A673 (cell line): Measurements from ENCODE around the gene PLA2G5. TPM values are rescaled to one million over a fixed set of nuclear protein-coding genes. Genes with fewer than 3 reads are reported as not detected.

Source experiments
- BruUV-seq: library from RNA; stranded (reverse); fragments of 400-500 nt; replicated peaks from 2 replicates; lab custom pipeline; 2021; lab: Mats Ljungman, UMichigan
- CTCF ChIA-PET: fragments of 300-600 bp; sonication (Branson Sonifier 250); formaldehyde crosslinking; loops from one replicate; lab custom pipeline; 2022; ENCODE audit warnings: antibody characterized with exemption; lab: Charles Lee
- POLR2A ChIA-PET: fragments of 300-600 bp; sonication (Branson Sonifier 250); formaldehyde crosslinking; loops from one replicate; lab custom pipeline; 2022; ENCODE audit warnings: antibody characterized with exemption; ENCODE audit not compliant: low non-redundant PET; lab: Charles Lee
- DNase-seq: peaks from one replicate; pipeline ENCODE4 v3.0.0-alpha.2; 2015; ENCODE audit warnings: low spot score
- H3K27ac ChIP-seq: fragments of 200-600 bp; sonication (generic); 2 replicates; pipeline ENCODE4 v1.5.1; 2016; ENCODE audit warnings: mixed run types, low read depth, mild to moderate bottlenecking, mixed read lengths, antibody characterized with exemption, low read length; ENCODE audit not compliant: poor library complexity, severe bottlenecking
- H3K27me3 ChIP-seq: fragments of 200-600 bp; sonication (generic); replicated peaks from 2 replicates; pipeline ENCODE4 v1.6.1; 2017; ENCODE audit warnings: mixed run types, low read depth, mild to moderate bottlenecking, mixed read lengths, antibody characterized with exemption, low read length; ENCODE audit not compliant: insufficient read depth, poor library complexity
- H3K36me3 ChIP-seq: fragments of 200-600 bp; sonication (generic); 2 replicates; pipeline ENCODE4 v1.6.1; 2016; ENCODE audit warnings: mixed run types, mild to moderate bottlenecking, mixed read lengths, antibody characterized with exemption, low read length; ENCODE audit not compliant: insufficient read depth, poor library complexity, severe bottlenecking
- H3K4me1 ChIP-seq: fragments of 200-600 bp; sonication (generic); 2 replicates; pipeline ENCODE4 v1.6.1; 2017; ENCODE audit warnings: mixed run types, mild to moderate bottlenecking, mixed read lengths, antibody characterized with exemption, low read length; ENCODE audit not compliant: insufficient read depth, poor library complexity, severe bottlenecking
- H3K4me3 ChIP-seq: fragments of 200-600 bp; sonication (generic); 2 replicates; pipeline ENCODE4 v1.5.1; 2016; ENCODE audit warnings: low read depth, mixed run types, mild to moderate bottlenecking, mixed read lengths, low read length; ENCODE audit not compliant: poor library complexity, severe bottlenecking
- H3K9me3 ChIP-seq: fragments of 200-600 bp; sonication (generic); 2 replicates; pipeline ENCODE4 v1.6.1; 2016; ENCODE audit warnings: mixed run types, low read depth, mild to moderate bottlenecking, mixed read lengths, antibody characterized with exemption, low read length; ENCODE audit not compliant: poor library complexity, severe bottlenecking
- EZH2 ChIP-seq: fragments of 200-600 bp; sonication (generic); IDR thresholded peaks from 2 replicates; pipeline ENCODE4 v1.6.1; 2017; ENCODE audit warnings: borderline replicate concordance, low read depth, mild to moderate bottlenecking, mixed read lengths, antibody characterized with exemption, low read length; ENCODE audit not compliant: poor library complexity, severe bottlenecking
- intact Hi-C: fragments of 100-400 bp; cut with micrococcal nuclease; formaldehyde crosslinking; loops from one replicate; pipeline ENCODE4 v1.10.0; 2022; ENCODE audit not compliant: unreplicated experiment
- total RNA-seq: library from RNA; stranded (reverse); gene quantifications from 2 replicates; pipeline ENCODE4 v1.2.3, GENCODE V29; 2021
- TF ChIP-seq, protein P1 (sequence below): fragments of 300-800, 200-600 bp; sonication (generic); conservative IDR thresholded peaks from 2 replicates; pipeline ENCODE4 v1.5.1; 2017; ENCODE audit warnings: low read depth, mild to moderate bottlenecking, antibody characterized with exemption, low read length, moderate library complexity, mixed read lengths

PLA2G5 gene
- total RNA-seq, 1 experiment from 2014 or later, result not detected

DNA sequence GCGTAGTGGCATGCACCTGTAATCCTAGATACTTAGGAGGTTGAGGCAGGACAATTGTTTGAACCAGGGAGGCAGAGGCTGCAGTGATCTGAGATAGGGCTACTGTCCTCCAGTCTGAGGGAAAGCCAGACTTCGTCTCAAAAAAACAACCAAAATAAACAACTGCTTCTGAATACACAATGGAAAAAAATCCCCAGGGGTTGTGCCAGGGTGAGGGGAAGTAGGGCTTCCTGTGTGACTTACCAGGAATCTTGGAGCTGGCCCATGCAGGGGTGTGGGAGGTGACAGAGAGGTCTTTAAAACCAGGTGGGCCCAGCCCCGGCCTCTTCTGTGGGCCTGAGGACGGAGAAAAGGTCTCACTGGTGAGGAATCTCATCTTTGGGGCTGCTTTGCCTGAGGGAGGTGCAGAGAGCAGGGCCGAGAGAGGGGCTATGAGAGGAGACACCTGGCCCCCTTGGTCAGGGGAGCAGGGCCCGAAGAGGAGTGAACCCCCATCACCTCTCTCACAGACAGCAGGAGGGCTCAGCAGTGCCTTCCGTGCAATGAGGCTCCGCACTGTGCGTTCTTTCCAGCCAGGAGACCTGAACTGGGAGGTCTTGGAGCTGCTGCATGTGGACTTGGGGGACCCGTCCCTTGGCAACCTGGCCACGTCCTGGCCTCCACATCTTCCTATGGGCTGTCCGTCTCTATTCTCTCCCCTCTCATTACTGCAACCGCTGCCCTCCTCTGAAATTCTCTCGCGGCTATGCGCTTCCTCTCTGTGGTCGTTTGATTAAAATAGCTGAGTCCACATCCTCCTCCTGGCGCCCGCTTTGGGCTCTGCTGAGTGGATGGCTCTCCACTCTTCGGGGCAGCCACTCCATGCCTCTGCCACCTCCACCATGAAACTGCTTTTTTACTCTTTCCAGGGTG lies 10.7 kb downstream of the PLA2G5 start:
- BruUV-seq, result no TSS peak
- intact Hi-C loops, result no loop called here
- TF ChIP-seq EZH2, result no peak
- TF ChIP-seq, protein P1, sequence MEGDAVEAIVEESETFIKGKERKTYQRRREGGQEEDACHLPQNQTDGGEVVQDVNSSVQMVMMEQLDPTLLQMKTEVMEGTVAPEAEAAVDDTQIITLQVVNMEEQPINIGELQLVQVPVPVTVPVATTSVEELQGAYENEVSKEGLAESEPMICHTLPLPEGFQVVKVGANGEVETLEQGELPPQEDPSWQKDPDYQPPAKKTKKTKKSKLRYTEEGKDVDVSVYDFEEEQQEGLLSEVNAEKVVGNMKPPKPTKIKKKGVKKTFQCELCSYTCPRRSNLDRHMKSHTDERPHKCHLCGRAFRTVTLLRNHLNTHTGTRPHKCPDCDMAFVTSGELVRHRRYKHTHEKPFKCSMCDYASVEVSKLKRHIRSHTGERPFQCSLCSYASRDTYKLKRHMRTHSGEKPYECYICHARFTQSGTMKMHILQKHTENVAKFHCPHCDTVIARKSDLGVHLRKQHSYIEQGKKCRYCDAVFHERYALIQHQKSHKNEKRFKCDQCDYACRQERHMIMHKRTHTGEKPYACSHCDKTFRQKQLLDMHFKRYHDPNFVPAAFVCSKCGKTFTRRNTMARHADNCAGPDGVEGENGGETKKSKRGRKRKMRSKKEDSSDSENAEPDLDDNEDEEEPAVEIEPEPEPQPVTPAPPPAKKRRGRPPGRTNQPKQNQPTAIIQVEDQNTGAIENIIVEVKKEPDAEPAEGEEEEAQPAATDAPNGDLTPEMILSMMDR, result no peak
- no peak for DNase-seq
- ChIA-PET CTCF (no interaction called here), POLR2A (no interaction called here)
- no peak overlapping the region for H3K4me3 ChIP-seq
- H3K9me3 ChIP-seq, result no peaks in the 10 kb centered on the region
- no peaks in the 10 kb centered on the region for H3K27me3 ChIP-seq
- no peak overlapping the region for H3K27ac ChIP-seq
- no peaks in the 10 kb centered on the region for H3K36me3 ChIP-seq
- H3K4me1 ChIP-seq, result no peaks in the 10 kb centered on the region

DNA sequence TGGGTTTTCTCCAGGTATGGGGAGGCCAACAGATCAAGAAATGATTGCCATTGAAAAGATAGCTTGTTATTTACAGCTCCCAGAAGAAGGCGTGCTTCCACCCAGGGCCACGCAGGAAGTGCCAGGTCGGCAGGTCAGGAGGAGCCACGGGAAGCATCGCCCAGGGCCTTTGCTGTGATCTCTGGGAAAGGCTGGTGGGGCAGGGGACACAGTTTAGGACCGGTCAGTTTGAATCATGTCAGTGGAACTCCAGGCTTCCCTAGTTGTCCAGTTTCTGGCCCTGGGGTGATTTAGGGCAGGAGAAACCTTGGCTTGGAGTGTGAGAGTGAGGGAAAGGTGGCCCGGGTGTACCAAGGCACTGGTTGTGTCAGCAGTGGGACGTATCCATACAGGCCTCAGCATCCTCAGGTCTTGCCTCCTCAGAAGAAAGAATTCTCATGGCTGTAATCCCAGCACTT lies 11.4 kb downstream of the PLA2G5 start:
- no peak overlapping the region for H3K27ac ChIP-seq
- H3K36me3 ChIP-seq, result no peaks in the 10 kb centered on the region
- intact Hi-C loops, result no loop called here
- H3K9me3 ChIP-seq, result no peaks in the 10 kb centered on the region
- POLR2A ChIA-PET, result no interaction called here
- no peaks in the 10 kb centered on the region for H3K4me1 ChIP-seq
- no peak for DNase-seq
- no TSS peak for BruUV-seq
- CTCF ChIA-PET, result no interaction called here
- H3K27me3 ChIP-seq, result no peaks in the 10 kb centered on the region
- H3K4me3 ChIP-seq, result no peak overlapping the region
- TF ChIP-seq, protein P1, result no peak
- TF ChIP-seq EZH2, result no peak

DNA sequence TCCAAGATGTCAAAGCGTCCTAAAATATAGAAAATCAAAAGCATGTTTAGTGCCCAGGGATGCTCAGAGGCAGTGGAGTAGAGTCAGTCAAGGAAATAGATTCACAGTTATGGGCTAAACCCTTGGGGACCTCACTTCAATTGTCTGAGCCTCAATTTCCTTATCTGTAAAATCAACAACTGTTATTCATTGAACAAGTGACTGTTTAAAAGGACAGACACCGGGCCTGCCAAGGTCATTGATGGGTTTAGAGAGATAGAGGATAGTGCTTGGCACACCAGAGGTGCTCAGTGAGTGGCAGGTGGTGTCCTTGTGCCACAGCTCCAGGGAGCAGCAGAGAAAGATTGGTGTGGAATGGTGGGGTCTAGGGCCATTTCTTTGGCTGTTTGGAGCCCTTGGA lies 12.8 kb downstream of the PLA2G5 start:
- Histone ChIP-seq H3K9me3 (no peaks in the 10 kb centered on the region), H3K36me3 (no peaks in the 10 kb centered on the region), H3K27ac (no peak overlapping the region), H3K27me3 (no peaks in the 10 kb centered on the region), H3K4me1 (no peaks in the 10 kb centered on the region), H3K4me3 (no peak overlapping the region)
- intact Hi-C loops, result no loop called here
- no peak for DNase-seq
- POLR2A ChIA-PET, result no interaction called here
- CTCF ChIA-PET, result no interaction called here
- BruUV-seq, result no TSS peak
- TF ChIP-seq, protein P1, result no peak
- TF ChIP-seq EZH2, result no peak
